Fibroblast of villous mesenchyme (primary cell): Measurements from ENCODE around the gene KLK13. TPM values are rescaled to one million over a fixed set of nuclear protein-coding genes. Genes with fewer than 3 reads are reported as not detected.

Experiments used
- DNase-seq: peaks from one replicate; pipeline ENCODE4 v3.0.0-alpha.2; 2010; ENCODE audit warnings: low read depth
- H3K4me3 ChIP-seq: 2 replicates; pipeline ENCODE4 v1.5.1; 2011; ENCODE audit warnings: low read depth, mild to moderate bottlenecking, low read length
- CTCF ChIP-seq: IDR thresholded peaks from 2 replicates; pipeline ENCODE4 v1.5.1; 2012; ENCODE audit warnings: low read depth, mild to moderate bottlenecking, low read length; ENCODE audit not compliant: insufficient read depth
- total RNA-seq: library from RNA; depleted of rRNA; stranded (reverse); fragments of >200 nt; gene quantifications from 2 replicates; pipeline ENCODE4 v1.2.3, GENCODE V29; 2012

Gene KLK13
- total RNA-seq, 1 donor, result not detected

- DNase-seq, result no peak
- H3K4me3 ChIP-seq, result no peak overlapping the region
- no peak for TF ChIP-seq CTCF
These were observed 13.2 kb upstream of the KLK13 start for GRCh38 chr19:51078104-51078503.

- H3K4me3 ChIP-seq, result no peak overlapping the region
- no peak for DNase-seq
- no peak for TF ChIP-seq CTCF
These were observed 11.8 kb upstream of the KLK13 start for GRCh38 chr19:51076631-51077213.

GRCh38 chr19:51075998-51076397, 11.1 kb upstream of the KLK13 start:
- no peak for DNase-seq
- H3K4me3 ChIP-seq, result no peak overlapping the region
- no peak for TF ChIP-seq CTCF

- no peak for DNase-seq
- TF ChIP-seq CTCF, result no peak
- no peak overlapping the region for H3K4me3 ChIP-seq
These were observed 6.2 kb upstream of the KLK13 start for GRCh38 chr19:51071095-51071405.

- no peak for TF ChIP-seq CTCF
- no peak overlapping the region for H3K4me3 ChIP-seq
- DNase-seq, result no peak
These were observed 5.6 kb upstream of the KLK13 start for GRCh38 chr19:51070334-51071094.

GRCh38 chr19:51066393-51067186, 1.7 kb upstream of the KLK13 start:
- TF ChIP-seq CTCF, result no peak
- DNase-seq, result no peak
- no peak overlapping the region for H3K4me3 ChIP-seq
